Mononuclear cell (primary cell): ENCODE data around the gene MTURN. TPM values are rescaled to one million over a fixed set of nuclear protein-coding genes. Genes with fewer than 3 reads are reported as not detected.

Experiments used
- H3K27me3 ChIP-seq: 2 replicates; pipeline ENCODE4 v1.6.0; 2011; ENCODE audit warnings: low read length, control low read depth; ENCODE audit not compliant: insufficient read depth
- H3K4me1 ChIP-seq: 2 replicates; pipeline ENCODE4 v1.5.1; 2011; ENCODE audit warnings: mild to moderate bottlenecking, low read length, control low read depth; ENCODE audit not compliant: insufficient read depth
- H3K4me3 ChIP-seq: 2 replicates; pipeline ENCODE4 v1.5.1; 2011; ENCODE audit warnings: mild to moderate bottlenecking, low read length, moderate library complexity
- H3K9me3 ChIP-seq: 2 replicates; pipeline ENCODE4 v1.5.1; 2011; ENCODE audit warnings: low read depth, mild to moderate bottlenecking, control low read depth, low read length
- total RNA-seq: library from RNA; depleted of rRNA; stranded (reverse); fragments of >200 nt; gene quantifications from one replicate; pipeline ENCODE4 v1.2.3, GENCODE V29; 2012

Gene MTURN
- total RNA-seq, 1 donor = 40.7 TPM

DNA sequence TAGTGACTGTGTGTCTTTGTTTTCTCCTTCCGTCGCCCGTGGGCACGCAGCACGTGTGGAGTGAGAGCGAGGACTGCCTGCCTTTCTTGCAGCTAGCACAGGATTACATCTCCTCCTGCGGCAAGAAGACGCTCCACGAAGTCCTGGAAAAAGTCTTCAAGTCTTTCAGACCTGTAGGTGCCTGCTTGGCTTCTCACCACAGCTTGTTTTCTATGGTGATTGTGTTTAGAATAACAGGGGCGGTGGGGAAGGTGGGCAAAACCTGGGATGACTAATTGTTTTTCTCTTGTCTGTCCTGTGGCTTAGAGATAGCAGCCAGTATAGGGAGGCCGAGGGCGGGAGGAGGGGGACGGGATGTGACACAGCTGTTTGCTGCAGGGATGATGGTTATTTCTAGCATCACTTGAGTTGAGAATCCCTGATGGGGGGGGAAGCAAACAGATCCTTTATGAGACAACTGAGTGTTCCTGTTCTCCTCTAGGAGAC is 11.4 kb downstream of the MTURN start:
- no peaks in the 10 kb centered on the region for H3K9me3 ChIP-seq
- H3K27me3 ChIP-seq = no peaks in the 10 kb centered on the region
- peaks cover 18% of the 10 kb centered on the region for H3K4me1 ChIP-seq
- H3K4me3 ChIP-seq = no peak overlapping the region

DNA sequence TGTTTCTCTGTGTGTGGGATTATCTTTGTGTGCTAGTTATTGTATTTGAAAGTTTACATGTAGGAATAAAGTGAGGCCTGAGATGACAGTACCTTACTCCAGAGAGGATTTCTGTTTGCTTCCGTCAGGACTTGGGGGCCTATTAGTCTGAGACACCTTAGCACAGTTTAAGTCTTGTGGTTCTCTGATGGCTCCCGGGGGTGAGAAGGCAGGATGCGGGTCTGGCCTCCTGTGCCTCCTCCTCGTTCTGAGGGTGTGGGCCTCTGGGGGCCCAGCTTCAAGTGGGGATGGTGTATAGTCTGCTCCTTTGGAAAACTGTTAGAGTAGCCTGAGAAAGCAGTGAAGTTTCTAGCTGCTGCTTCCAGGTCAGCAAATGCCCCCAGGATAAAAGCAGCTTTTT is 12.4 kb downstream of the MTURN start:
- Histone ChIP-seq H3K9me3 (no peaks in the 10 kb centered on the region), H3K4me3 (no peak overlapping the region), H3K4me1 (peaks cover 18% of the 10 kb centered on the region), H3K27me3 (no peaks in the 10 kb centered on the region)

DNA sequence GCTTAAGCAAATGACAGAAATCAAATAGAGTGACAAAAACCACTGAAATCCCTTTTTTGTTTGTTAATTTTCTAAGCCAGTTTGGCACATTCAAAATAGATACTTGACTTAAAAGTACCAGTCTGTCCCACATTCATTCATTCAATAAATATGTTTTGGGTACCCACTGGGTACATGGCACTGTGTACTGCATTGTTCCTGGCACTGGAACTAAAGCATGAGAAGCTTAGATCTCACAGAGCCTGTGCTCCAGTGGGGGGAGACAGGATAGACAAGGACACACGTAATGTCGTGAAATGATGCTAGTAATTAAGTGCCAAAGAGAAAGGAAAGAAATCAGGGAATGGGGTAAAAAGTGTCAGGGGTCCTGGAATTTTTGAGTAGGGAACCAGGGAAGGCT is 13.0 kb downstream of the MTURN start:
- Histone ChIP-seq H3K4me3 (no peak overlapping the region), H3K27me3 (no peaks in the 10 kb centered on the region), H3K4me1 (peaks cover 18% of the 10 kb centered on the region), H3K9me3 (no peaks in the 10 kb centered on the region)

- H3K4me1 ChIP-seq = peaks cover 18% of the 10 kb centered on the region
- no peaks in the 10 kb centered on the region for H3K27me3 ChIP-seq
- H3K9me3 ChIP-seq = no peaks in the 10 kb centered on the region
- no peak overlapping the region for H3K4me3 ChIP-seq
Measured at GRCh38 chr7:30148426-30148825, 13.6 kb downstream of the MTURN start.

- Histone ChIP-seq H3K4me3 (no peak overlapping the region), H3K4me1 (peaks cover 18% of the 10 kb centered on the region), H3K9me3 (no peaks in the 10 kb centered on the region), H3K27me3 (no peaks in the 10 kb centered on the region)
Measured at GRCh38 chr7:30148951-30149459, 14.2 kb downstream of the MTURN start.

GRCh38 chr7:30149640-30150272 is 15.0 kb downstream of the MTURN start:
- no peak overlapping the region for H3K4me3 ChIP-seq
- no peaks in the 10 kb centered on the region for H3K27me3 ChIP-seq
- H3K9me3 ChIP-seq = no peaks in the 10 kb centered on the region
- H3K4me1 ChIP-seq = peaks cover 18% of the 10 kb centered on the region

- Histone ChIP-seq H3K4me1 (peaks cover 17% of the 10 kb centered on the region), H3K9me3 (no peaks in the 10 kb centered on the region), H3K27me3 (no peaks in the 10 kb centered on the region), H3K4me3 (no peak overlapping the region)
Measured at GRCh38 chr7:30150711-30151110, 15.9 kb downstream of the MTURN start.

DNA sequence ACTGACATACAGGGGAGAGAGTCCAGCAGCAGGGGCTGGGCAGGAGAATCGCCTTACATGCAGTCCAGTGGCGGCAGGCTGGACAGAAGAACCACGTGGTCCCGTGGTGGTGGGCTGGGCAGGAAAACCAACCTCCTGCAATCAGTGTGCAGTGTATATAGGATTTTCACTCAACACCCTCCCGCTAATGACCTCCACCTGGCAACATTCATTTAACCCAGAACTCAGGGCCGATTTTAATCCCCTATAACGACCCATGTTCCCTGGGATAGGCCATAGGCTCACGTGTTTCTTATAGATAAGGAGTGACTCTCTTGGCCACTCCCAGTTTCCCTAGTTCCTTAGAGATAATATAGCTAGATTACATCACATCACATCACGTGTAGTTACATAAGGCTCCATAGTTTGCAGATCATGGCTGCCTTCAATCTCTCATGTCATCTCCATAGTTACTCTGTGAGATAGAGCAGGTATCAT is 19.4 kb downstream of the MTURN start:
- Histone ChIP-seq H3K4me3 (no peak overlapping the region), H3K27me3 (no peaks in the 10 kb centered on the region), H3K9me3 (no peaks in the 10 kb centered on the region), H3K4me1 (peaks cover 25% of the 10 kb centered on the region)

GRCh38 chr7:30155481-30155880 is 20.7 kb downstream of the MTURN start:
- Histone ChIP-seq H3K4me1 (peaks cover 35% of the 10 kb centered on the region), H3K9me3 (no peaks in the 10 kb centered on the region)

DNA sequence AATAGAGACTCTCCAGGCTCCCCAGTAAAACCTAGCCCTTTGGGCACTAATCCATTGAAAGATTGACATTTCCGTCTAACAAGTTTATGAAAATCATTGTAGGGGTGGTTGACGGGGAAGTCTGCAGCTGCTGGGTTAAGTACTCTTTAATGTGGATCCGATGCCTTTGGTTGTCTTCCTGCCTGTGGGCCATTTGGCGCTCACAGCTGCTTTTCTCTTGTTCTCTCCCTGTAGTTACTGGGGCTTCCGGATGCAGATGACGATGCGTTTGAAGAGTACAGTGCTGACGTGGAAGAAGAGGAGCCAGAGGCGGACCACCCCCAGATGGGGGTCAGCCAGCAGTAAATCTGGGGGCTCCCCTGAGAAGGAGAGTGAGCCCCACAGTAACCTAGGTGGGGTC is 22.4 kb downstream of the MTURN start:
- H3K9me3 ChIP-seq = no peaks in the 10 kb centered on the region
- H3K4me3 ChIP-seq = no peak overlapping the region
- H3K4me1 ChIP-seq = peaks cover 39% of the 10 kb centered on the region
- H3K27me3 ChIP-seq = no peaks in the 10 kb centered on the region

More at GRCh38 chr7:30155481-30155880, 20.7 kb downstream of the MTURN start:
- Histone ChIP-seq H3K4me3 (no peak overlapping the region), H3K27me3 (no peaks in the 10 kb centered on the region)

DNA sequence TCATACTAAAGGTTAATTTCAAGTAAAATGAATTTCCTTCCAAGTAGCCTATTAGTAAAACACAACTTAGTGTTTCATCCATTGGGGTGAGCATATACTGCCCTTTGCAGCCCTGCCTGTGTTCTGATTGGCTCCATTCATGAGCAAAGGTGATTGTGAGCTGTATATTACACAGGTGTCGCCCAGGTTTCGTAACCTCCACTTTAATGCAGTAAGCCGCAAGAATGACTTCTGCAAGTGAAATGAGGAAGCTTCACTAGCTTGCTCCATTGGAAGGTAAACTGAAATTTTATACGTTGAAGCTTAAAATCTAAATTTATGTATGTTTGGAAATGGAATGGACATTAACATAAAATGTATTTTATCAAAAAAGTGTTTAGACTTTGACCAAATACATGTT is 24.4 kb downstream of the MTURN start:
- Histone ChIP-seq H3K4me3 (no peak overlapping the region), H3K4me1 (peaks cover 59% of the 10 kb centered on the region), H3K9me3 (no peaks in the 10 kb centered on the region), H3K27me3 (no peaks in the 10 kb centered on the region)

DNA sequence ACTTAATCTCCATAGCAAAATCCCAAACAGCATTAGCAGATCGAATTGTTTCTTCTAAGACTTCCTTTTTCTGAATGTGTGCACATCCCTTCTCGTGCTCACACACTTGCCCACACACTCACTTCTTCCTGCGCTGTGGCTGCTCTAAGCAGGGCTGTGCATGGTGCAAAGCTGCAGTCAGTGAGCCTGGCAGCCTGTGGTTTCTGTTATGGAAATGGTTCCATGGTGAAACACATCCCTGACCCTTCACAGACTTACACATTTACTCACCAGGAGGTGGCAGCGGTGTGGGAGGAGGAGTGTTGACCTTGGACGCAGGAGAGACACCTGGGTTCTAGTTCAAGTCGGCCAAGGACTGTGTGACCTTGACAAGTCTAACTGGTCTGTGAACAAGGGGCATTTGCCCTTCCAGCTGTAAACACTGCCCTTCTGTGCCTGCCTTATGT is 24.9 kb downstream of the MTURN start:
- Histone ChIP-seq H3K4me3 (no peak overlapping the region), H3K9me3 (no peaks in the 10 kb centered on the region), H3K27me3 (no peaks in the 10 kb centered on the region), H3K4me1 (peaks cover 62% of the 10 kb centered on the region)

DNA sequence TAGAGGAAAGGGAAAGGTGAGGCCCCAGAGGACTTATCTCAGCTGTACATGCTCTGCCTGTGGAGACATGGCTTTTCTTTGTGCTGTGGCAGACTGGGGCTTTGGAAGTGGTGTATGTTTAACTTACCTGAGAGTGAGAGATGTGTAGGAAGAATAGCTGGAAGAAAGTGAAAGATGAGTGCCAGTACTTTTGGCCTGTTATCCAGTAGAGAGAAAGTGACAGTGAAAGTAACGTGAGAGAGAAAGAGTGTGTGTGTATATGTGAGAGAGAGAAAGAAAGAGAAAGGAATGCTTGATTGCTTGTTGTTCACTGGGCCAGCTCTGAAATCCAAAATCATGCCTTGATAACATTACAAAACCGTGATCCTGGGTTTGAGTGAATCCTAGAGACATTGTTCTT is 25.5 kb downstream of the MTURN start:
- Histone ChIP-seq H3K4me1 (peaks cover 68% of the 10 kb centered on the region), H3K27me3 (no peaks in the 10 kb centered on the region), H3K4me3 (no peak overlapping the region), H3K9me3 (no peaks in the 10 kb centered on the region)

- Histone ChIP-seq H3K4me3 (no peak overlapping the region), H3K27me3 (no peaks in the 10 kb centered on the region), H3K9me3 (no peaks in the 10 kb centered on the region), H3K4me1 (peaks cover 70% of the 10 kb centered on the region)
Measured at GRCh38 chr7:30162133-30162532, 27.3 kb downstream of the MTURN start.

DNA sequence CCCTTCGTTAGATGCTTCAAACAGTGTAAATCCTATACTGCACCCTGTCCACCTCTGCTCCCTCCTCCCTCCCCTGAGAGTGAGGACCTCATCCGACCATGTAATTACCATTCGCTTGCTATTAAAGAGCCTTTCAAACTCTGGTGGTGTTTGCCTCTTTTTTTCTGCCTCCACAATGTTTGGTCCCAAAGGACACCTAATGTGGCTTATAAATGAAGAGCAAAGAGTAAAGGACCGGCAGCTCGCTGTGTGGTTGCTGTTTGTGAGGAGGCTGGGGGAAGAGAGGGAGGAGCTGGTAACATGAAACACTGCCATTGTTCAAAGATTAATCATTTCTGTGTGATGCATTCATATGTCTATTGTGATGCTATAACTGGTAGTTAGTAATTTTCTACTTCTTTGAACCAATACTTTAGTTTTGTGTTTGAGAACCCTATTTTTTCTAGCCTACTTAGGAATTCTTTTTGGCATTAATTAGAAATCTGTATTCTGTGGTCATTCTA is 27.9 kb downstream of the MTURN start:
- Histone ChIP-seq H3K4me3 (no peak overlapping the region), H3K9me3 (no peaks in the 10 kb centered on the region), H3K27me3 (no peaks in the 10 kb centered on the region), H3K4me1 (peaks cover 65% of the 10 kb centered on the region)
